GM21825 (cell line): ENCODE results near the gene CCDC120.

Experiments
- ATAC-seq: cut with Tn5 transposase; IDR thresholded peaks from one replicate; pipeline ENCODE4 v1.9.1; 2021; ENCODE audit warnings: mild to moderate bottlenecking, moderate library complexity; ENCODE audit not compliant: unreplicated experiment

The CCDC120 gene

GRCh38 chrX:49100704-49101628 is 42.2 kb downstream of the CCDC120 start:
- peak; percentile 89 for ATAC-seq

- ATAC-seq, result peak; percentile 8
Observed at GRCh38 chrX:49101629-49101984, 42.8 kb downstream of the CCDC120 start.

- ATAC-seq, result no peak
Observed at GRCh38 chrX:49102190-49102589, 43.4 kb downstream of the CCDC120 start.

GRCh38 chrX:49103637-49104036 is 44.8 kb downstream of the CCDC120 start:
- ATAC-seq, result no peak

GRCh38 chrX:49106296-49106695 is 47.5 kb downstream of the CCDC120 start:
- ATAC-seq, result no peak

- ATAC-seq, result no peak
Observed at GRCh38 chrX:49106930-49107329, 48.1 kb downstream of the CCDC120 start.

- no peak for ATAC-seq
Observed at GRCh38 chrX:49108641-49109040, 49.8 kb downstream of the CCDC120 start.

- ATAC-seq, result no peak
Observed at GRCh38 chrX:49110417-49110816, 51.6 kb downstream of the CCDC120 start.

- ATAC-seq, result no peak
Observed at GRCh38 chrX:49111791-49112190, 53.0 kb downstream of the CCDC120 start.

- ATAC-seq, result no peak
Observed at GRCh38 chrX:49116076-49116475, 57.3 kb downstream of the CCDC120 start.

GRCh38 chrX:49116716-49117115 is 57.9 kb downstream of the CCDC120 start:
- ATAC-seq, result no peak

GRCh38 chrX:49117581-49117980 is 58.8 kb downstream of the CCDC120 start:
- no peak for ATAC-seq
